GM12892 (cell line): ENCODE data around the gene MGAT3.
"Not testable (repeated sequence)": the region's sequence is repeated elsewhere in the genome, so short reads cannot be mapped to it uniquely, and the experiment has no call there.

Experiments
- DNase-seq: peaks from one replicate; pipeline ENCODE4 v3.0.0; 2011; ENCODE audit not compliant: insufficient read length
- FAIRE-seq: peaks from 2 replicates; lab custom pipeline; 2011; peaks lifted over from hg19 to GRCh38; lab: Jason Lieb, UNC
- POLR2A ChIP-seq: IDR thresholded peaks from 2 replicates; pipeline ENCODE4 v1.6.1; 2011; ENCODE audit warnings: low read depth, low read length, control low read depth
- POLR2AphosphoS5 ChIP-seq: IDR thresholded peaks from 2 replicates; pipeline ENCODE4 v1.6.1; 2011; ENCODE audit warnings: low read depth, low read length, control low read depth
- TAF1 ChIP-seq: IDR thresholded peaks from 2 replicates; pipeline ENCODE4 v1.6.1; 2011; ENCODE audit warnings: low read depth, mild to moderate bottlenecking, control low read depth, low read length, borderline replicate concordance

The MGAT3 gene

GRCh38 chr22:39502789-39503409, 46.1 kb downstream of the MGAT3 start:
- DNase-seq = no peak
- peak; percentile 67 for FAIRE-seq
- no peak for TF ChIP-seq TAF1
- no peak for TF ChIP-seq POLR2AphosphoS5
- TF ChIP-seq POLR2A = no peak

- FAIRE-seq (peak; percentile 81), DNase-seq (no peak)
- TF ChIP-seq POLR2AphosphoS5 (no peak), TAF1 (no peak), POLR2A (no peak)
Observed at GRCh38 chr22:39503630-39504029, 46.8 kb downstream of the MGAT3 start.

- FAIRE-seq (no peak), DNase-seq (no peak)
- TF ChIP-seq POLR2A = no peak
- TF ChIP-seq POLR2AphosphoS5 = no peak
- TF ChIP-seq TAF1 = no peak
Observed at GRCh38 chr22:39504071-39504470, 47.3 kb downstream of the MGAT3 start.

GRCh38 chr22:39507021-39507420, 50.2 kb downstream of the MGAT3 start:
- FAIRE-seq, DNase-seq: not testable (repeated sequence)

GRCh38 chr22:39508393-39508792, 51.6 kb downstream of the MGAT3 start:
- FAIRE-seq (no peak), DNase-seq (no peak)
- TF ChIP-seq POLR2A = no peak
- no peak for TF ChIP-seq POLR2AphosphoS5
- TF ChIP-seq TAF1 = no peak

- DNase-seq = no peak
Observed at GRCh38 chr22:39510529-39511149, 53.8 kb downstream of the MGAT3 start.

GRCh38 chr22:39511226-39511625, 54.4 kb downstream of the MGAT3 start:
- no peak for TF ChIP-seq TAF1
- FAIRE-seq = no peak
- no peak for DNase-seq

More at GRCh38 chr22:39510529-39511149, 53.8 kb downstream of the MGAT3 start:
- TF ChIP-seq POLR2A = no peak
- TF ChIP-seq TAF1 = no peak
- no peak for TF ChIP-seq POLR2AphosphoS5
- no peak for FAIRE-seq

- FAIRE-seq (no peak), DNase-seq (no peak)
- no peak for TF ChIP-seq POLR2AphosphoS5
- TF ChIP-seq POLR2A = no peak
Observed at GRCh38 chr22:39512026-39512425, 55.2 kb downstream of the MGAT3 start.

- FAIRE-seq (no peak), DNase-seq (no peak)
- no peak for TF ChIP-seq TAF1
Observed at GRCh38 chr22:39513791-39514190, 57.0 kb downstream of the MGAT3 start.

GRCh38 chr22:39514373-39514973, 57.7 kb downstream of the MGAT3 start:
- no peak for TF ChIP-seq POLR2AphosphoS5
- no peak for TF ChIP-seq TAF1
- no peak for TF ChIP-seq POLR2A
- FAIRE-seq (peak; percentile 65), DNase-seq (no peak)

GRCh38 chr22:39515266-39516050, 58.6 kb downstream of the MGAT3 start:
- DNase-seq (no peak), FAIRE-seq (peak; percentile 24)
- TF ChIP-seq TAF1 = no peak
- no peak for TF ChIP-seq POLR2A
- no peak for TF ChIP-seq POLR2AphosphoS5

GRCh38 chr22:39517470-39517869, 60.7 kb downstream of the MGAT3 start:
- DNase-seq (no peak), FAIRE-seq (no peak)
- TF ChIP-seq POLR2AphosphoS5 = peak; percentile 62
- peak; percentile 41 for TF ChIP-seq POLR2A
- no peak for TF ChIP-seq TAF1
